Activated CD4-positive, alpha-beta T cell treated with anti-CD3 and anti-CD28 coated beads, Interleukin-2, amount 50 U/mL, for 48 hours (primary cell): Measurements from ENCODE around the gene SMPD2.

ENCODE experiments used
- DNase-seq, 2 experiments: peaks; one replicate each; pipeline ENCODE4 v3.0.0-alpha.2; 2020

Gene SMPD2

GRCh38 chr6:109486068-109486467 lies 45.5 kb downstream of the SMPD2 start:
- DNase-seq, result no peak

- no peak for DNase-seq
Measured at GRCh38 chr6:109488001-109488400, 47.5 kb downstream of the SMPD2 start.

- no peak for DNase-seq
Measured at GRCh38 chr6:109490713-109491112, 50.2 kb downstream of the SMPD2 start.

- no peak for DNase-seq
Measured at GRCh38 chr6:109491207-109491938, 50.8 kb downstream of the SMPD2 start.
